ENCODE measurements around the gene PCSK4. TPM values are rescaled to one million over a fixed set of nuclear protein-coding genes. Genes with fewer than 3 reads are reported as not detected.

Gene PCSK4
- total RNA-seq, 1 experiment from 2014 or later = 0.34 TPM

DNA sequence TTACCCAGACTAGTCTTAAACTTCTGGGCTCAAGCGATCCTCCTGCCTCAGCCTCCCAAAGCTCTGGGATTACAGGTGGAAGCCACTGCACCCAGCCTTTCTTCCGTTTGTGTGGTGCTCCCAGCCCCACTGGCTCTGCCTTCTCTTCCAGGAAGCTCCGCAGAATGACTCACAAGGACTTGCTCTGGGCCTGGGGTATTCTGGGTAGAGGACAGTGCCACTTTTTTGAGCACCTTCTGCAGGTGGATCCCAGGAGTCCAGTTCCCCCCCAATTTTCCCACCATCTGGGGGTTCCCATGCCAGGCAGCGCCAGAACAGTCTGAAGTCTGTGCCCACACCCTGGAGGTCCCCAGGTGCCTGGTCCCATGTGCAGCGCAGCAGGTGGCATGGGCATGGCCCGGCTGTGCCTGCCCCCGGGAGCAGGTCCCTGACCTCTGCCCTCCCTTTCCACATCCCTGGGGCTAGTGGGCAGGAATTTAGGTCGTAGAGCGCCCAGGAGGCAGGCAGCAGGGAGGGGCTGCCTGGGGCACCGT, 2.4 kb upstream of the PCSK4 start:
- Histone ChIP-seq H3K27ac (no peak overlapping the region), H3K4me1 (replicated peaks) (peaks cover 16% of the 10 kb centered on the region), H3K9me3 (replicated peaks) (peaks cover 6% of the 10 kb centered on the region; the same call in 1 of the 2 replicates), H3K36me3 (no peaks in the 10 kb centered on the region; the same call in 1 of the 2 replicates), H3K27me3 (replicated peaks) (peaks cover 58% of the 10 kb centered on the region), H3K4me3 (no peak overlapping the region)
- DNase-seq (ENCODE audit: low read depth in 1 of 2, low spot score in 2 of 2) = no peak

DNA sequence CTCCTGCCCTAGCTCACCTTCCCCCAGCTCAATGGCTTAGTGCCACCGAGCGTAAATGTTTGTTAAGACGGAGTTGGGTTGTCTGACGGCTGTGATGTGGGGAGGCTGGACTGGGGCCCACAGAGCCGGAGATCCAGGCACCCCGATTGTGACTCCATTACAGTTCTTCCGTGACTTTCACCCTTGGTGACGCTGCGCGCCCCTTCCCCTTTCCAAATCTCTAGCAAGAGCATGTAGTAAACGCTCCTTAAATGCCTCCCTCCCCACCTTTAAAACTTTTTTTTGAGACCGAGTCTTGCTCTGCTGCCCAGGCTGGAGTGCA, 1.7 kb upstream of the PCSK4 start:
- DNase-seq (ENCODE audit: low read depth in 1 of 2, low spot score in 2 of 2) = no peak
- Histone ChIP-seq H3K4me1 (replicated peaks) (peaks cover 16% of the 10 kb centered on the region), H3K27ac (no peak overlapping the region), H3K27me3 (replicated peaks) (peaks cover 51% of the 10 kb centered on the region), H3K4me3 (no peak overlapping the region), H3K9me3 (replicated peaks) (peaks cover 6% of the 10 kb centered on the region; the same call in 1 of the 2 replicates), H3K36me3 (no peaks in the 10 kb centered on the region; the same call in 1 of the 2 replicates)

DNA sequence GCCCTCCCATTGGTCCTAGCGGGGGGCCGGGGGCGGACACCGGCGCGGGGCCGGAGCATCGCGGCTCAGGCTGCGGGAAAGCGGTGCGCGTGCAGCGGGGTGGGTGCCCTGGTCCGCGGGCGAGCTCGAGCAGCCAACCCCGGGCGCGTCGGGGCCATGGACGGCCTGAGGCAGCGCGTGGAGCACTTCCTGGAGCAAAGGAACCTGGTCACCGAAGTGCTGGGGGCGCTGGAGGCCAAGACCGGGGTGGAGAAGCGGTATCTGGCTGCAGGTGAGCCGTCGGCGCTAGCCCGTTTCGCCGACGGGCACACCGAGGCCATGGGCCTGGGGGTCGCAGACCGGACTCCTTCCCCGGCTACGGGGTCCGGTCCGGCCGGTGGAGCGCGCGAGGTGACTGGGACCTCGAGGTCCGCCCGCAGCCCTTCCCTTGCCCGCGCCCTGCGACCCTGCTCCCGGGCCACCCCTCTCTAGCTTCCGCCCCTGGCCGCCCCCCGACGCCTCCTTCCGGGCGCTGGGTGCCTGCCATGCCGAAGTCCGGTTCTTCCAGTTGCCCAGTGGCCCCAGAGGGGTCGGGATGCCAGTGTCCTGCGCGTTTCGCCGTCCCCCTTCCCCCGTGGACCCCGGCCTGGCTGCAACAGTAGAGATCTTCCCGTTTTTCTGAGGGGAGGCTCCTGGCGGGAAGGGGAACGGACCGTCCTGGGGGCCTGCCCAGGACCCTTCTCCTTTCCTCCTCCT, 1.1 kb upstream of the PCSK4 start, which contains the start of gene REEP6:
REEP6 (plus strand) TSS at position 68 of the 735 bp plus-strand sequence; CDS start at position 157, 89 bp downstream.
- H3K27me3 ChIP-seq (replicated peaks) = peaks cover 46% of the 10 kb centered on the region
- H3K4me1 ChIP-seq (replicated peaks) = peaks cover 16% of the 10 kb centered on the region
- H3K36me3 ChIP-seq = no peaks in the 10 kb centered on the region; the same call in 1 of the 2 replicates
- no peak for DNase-seq (ENCODE audit: low read depth in 1 of 2, low spot score in 2 of 2)
- H3K27ac ChIP-seq = no peak within 1 kb of the TSS
- H3K9me3 ChIP-seq (replicated peaks) = peaks cover 6% of the 10 kb centered on the region; the same call in 1 of the 2 replicates
- H3K4me3 ChIP-seq = peak within 1 kb of the TSS; percentile 44

DNA sequence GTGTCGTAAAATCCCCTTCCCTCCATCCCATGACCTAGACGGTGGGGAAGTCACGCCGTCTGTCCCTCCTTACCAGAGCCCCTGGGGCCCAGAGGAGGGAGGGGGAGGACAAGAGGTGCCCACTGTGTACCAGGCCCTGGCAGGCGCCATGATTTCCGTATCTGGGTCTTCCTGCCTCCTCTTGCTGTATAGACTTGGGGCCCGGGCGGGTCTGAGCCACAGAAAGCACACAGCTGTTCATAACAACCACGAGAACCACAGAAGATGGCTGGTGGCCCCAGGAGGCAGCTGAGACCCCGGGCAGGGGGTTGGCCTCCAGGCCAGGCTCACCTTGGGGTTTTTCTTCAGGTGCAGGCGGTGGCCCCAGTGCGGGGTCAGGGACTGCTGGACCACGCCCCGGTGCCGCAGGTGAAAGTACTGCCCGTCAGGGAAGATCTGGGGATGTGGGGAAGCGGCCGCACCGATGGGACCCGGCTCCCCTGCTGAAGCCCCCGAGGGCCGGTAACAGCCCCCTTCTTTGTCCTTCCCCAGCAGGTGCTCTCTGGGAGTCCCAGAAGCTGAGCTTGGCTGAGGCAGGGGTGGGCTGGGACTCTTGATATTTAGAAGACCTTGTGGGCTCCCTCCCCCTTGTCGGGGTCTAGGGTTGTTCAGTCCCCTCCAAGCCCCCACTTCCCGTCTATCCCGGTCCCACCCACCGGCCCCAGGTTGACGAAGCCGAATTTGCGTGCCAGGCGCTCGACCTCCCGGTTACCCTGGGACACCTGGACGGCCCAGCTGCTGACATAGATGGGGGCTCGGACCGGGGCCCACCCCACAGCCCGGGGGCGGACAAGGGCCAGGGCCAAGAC, 463 bp downstream of the PCSK4 start:
- Histone ChIP-seq H3K27ac (no peak overlapping the region), H3K9me3 (replicated peaks) (peaks cover 6% of the 10 kb centered on the region; the same call in 1 of the 2 replicates), H3K4me3 (peak overlapping the region; percentile 44), H3K27me3 (replicated peaks) (peaks cover 33% of the 10 kb centered on the region), H3K36me3 (no peaks in the 10 kb centered on the region; the same call in 1 of the 2 replicates), H3K4me1 (replicated peaks) (peaks cover 16% of the 10 kb centered on the region)
- DNase-seq (ENCODE audit: low read depth in 1 of 2, low spot score in 2 of 2) = no peak

DNA sequence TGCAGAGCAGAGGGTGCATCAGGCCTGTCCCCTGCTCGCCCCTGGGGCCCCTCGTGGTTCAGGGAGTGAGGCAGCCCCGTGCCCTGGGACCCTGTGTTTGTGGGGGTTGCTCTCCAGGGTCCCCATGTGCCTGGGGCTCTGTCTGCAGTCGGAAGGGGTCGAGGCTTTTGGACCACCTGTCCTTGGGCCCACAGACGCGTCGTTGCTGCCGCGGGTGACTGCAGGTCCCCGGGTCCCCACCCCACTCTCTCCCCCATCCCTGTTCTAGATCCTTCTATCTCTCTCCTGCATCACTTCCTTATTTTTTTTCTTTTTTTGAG, 1.9 kb downstream of the PCSK4 start:
- Histone ChIP-seq H3K27ac (no peak overlapping the region), H3K4me1 (replicated peaks) (peaks cover 16% of the 10 kb centered on the region), H3K27me3 (replicated peaks) (peaks cover 22% of the 10 kb centered on the region), H3K4me3 (no peak overlapping the region), H3K9me3 (replicated peaks) (peaks cover 6% of the 10 kb centered on the region; the same call in 1 of the 2 replicates), H3K36me3 (no peaks in the 10 kb centered on the region; the same call in 1 of the 2 replicates)
- DNase-seq (ENCODE audit: low read depth in 1 of 2, low spot score in 2 of 2) = no peak

DNA sequence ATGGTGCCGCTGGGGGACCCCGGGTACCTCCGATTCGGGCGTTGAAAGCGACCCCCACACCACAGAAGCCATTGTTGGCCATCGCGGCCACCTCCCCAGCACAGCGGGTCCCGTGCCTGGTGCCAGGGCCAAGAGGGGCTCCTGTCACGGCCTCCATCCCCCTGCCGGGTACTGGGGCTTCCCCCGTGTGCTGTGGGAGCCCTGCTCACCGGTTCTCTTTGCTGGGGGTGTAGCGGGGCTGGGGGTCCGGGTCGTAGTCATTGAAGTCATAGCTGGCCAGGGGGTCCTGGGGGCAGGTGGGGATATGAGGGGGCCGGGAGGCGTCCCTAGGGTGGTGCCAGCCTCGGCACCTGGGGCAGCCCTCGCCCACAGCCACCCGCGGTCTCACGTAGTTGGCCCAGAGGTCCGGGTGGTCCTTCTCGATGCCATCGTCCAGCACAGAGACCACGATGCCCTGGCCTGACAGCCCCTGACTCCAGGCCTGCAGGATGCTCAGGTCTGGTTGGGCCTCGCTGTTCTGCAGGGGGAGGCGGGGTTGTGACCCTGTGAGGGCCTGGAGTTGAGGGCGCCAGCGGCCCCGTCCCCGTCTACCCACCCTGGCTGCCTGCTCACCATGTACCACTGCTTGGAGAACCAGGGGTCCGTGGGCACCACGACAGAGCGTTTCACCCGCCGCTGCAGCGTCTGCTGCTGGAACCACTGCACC, 2.4 kb downstream of the PCSK4 start:
- no peak for DNase-seq (ENCODE audit: low read depth in 1 of 2, low spot score in 2 of 2)
- H3K36me3 ChIP-seq = no peaks in the 10 kb centered on the region; the same call in 1 of the 2 replicates
- peaks cover 6% of the 10 kb centered on the region; the same call in 1 of the 2 replicates for H3K9me3 ChIP-seq (replicated peaks)
- no peak overlapping the region for H3K27ac ChIP-seq
- no peak overlapping the region for H3K4me3 ChIP-seq
- peaks cover 17% of the 10 kb centered on the region for H3K27me3 ChIP-seq (replicated peaks)
- peaks cover 16% of the 10 kb centered on the region for H3K4me1 ChIP-seq (replicated peaks)

DNA sequence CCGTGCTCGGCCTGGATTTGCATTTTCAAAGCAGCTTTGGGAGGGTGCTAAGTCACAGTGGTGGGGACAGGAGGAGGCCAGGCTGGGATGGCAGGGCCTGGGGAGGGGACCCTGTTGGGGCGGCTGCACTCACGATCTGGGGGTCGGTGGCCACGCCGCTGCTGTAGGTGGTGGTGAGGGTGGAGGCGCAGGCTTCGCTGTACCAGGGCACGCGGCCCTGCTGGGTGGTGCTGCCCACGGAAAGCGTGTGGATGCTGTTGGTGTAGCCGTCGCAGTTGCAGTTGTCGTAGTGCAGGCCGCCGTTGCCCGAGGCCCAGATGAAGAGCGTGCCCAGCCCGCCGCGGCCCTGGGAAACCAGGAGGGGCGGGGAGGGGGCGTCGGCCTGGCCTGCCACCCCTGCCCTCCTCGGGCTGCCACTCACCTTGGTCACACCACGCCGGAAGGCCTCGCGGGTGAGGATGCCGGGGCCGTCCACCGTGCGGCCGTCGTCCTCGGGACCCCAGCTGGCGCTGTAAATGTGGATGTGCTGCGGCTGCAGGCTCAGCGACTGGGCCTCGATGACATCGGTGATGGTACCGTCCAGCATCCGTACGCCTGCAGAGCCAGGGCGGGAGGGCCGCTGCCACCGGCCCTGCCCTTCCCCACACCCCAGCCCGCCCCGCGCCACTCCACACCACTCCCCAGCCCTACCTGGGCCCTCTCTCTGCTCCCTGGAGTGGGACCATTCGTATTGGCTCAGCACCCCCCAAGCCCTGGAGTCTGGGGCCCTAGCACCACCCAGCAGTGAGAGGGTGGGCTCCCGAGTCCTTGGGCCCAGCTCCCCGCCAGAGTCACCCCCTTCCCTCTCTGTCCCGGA, 3.2 kb downstream of the PCSK4 start:
- Histone ChIP-seq H3K27ac (no peak overlapping the region), H3K4me3 (no peak overlapping the region), H3K4me1 (replicated peaks) (peaks cover 16% of the 10 kb centered on the region), H3K9me3 (replicated peaks) (peaks cover 6% of the 10 kb centered on the region; the same call in 1 of the 2 replicates), H3K36me3 (no peaks in the 10 kb centered on the region; the same call in 1 of the 2 replicates), H3K27me3 (replicated peaks) (peaks cover 9% of the 10 kb centered on the region)
- no peak for DNase-seq (ENCODE audit: low read depth in 1 of 2, low spot score in 2 of 2)

DNA sequence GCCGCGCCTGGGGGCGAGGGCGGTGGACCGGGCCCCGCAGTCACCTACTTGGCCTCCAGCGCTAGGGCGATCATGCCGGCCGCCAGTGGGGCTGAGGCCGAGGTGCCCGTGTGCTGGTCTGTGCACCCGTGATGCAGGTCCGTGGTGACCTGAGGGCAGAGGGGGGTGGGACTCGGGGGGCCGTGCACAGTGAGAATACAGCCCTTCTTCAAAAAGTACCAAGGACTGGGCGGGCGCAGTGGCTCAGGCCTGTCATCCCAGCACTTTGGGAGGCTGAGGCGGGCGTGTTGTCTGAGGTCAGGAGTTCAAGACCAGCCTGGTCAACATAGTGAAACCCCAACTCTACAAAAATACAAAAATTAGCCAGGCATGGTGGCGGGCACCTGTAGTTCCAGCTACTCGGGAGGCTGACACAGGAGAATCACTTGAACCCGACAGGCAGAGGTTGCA, 6.1 kb downstream of the PCSK4 start:
- DNase-seq (ENCODE audit: low read depth in 1 of 2, low spot score in 2 of 2) = no peak
- no peak overlapping the region for H3K27ac ChIP-seq
- no peak overlapping the region for H3K4me3 ChIP-seq
- peaks cover 5% of the 10 kb centered on the region; the same call in 1 of the 2 replicates for H3K4me1 ChIP-seq (replicated peaks)
- no peaks in the 10 kb centered on the region for H3K9me3 ChIP-seq (replicated peaks)
- H3K27me3 ChIP-seq (replicated peaks) = no peaks in the 10 kb centered on the region
- no peaks in the 10 kb centered on the region for H3K36me3 ChIP-seq

DNA sequence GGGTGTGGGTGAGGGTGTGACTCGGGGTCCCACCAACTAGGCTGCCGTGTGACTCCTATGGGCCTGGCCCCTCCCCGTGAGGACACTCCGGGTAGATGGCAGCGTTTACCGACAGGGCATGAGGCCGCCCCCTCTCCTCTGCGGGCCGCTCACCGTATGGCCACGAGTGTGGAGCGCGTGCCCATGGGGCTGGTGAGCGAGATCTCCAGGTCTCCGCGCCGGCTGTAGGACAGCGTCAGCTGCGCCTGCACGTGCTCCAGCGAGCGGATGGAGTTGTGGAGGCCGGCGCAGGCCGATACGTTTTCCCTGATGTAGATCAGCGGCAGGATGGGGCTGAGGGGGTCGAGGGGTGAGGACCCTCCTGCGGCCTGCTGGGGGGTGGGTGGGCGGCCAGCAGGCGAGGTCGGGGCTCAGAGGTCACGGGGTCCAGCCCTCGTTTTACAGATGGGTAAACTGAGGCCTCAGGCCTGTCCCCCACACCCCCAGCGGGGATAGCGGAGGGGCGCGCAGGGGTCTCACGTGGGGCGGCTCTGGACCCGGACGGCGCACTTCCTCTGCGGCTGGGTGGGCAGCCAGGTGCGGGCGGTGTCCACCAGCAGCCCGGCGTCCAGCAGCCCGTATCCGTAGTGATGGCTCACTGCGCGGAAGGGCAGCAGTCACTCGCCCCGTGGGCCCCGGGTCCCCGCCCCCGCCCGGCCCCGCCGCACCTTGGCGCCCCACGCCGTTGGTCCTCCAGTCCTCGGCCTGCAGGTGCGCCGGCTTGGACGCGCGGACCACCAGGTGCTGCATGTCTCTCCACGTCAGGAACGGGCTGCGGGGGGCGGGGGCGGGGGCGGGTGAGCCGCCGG, 6.8 kb downstream of the PCSK4 start:
- Histone ChIP-seq H3K4me3 (no peak overlapping the region), H3K4me1 (replicated peaks) (peaks cover 6% of the 10 kb centered on the region), H3K27ac (no peak overlapping the region), H3K27me3 (replicated peaks) (no peaks in the 10 kb centered on the region), H3K36me3 (no peaks in the 10 kb centered on the region), H3K9me3 (replicated peaks) (no peaks in the 10 kb centered on the region)
- DNase-seq (ENCODE audit: low read depth in 1 of 2, low spot score in 2 of 2) = no peak

DNA sequence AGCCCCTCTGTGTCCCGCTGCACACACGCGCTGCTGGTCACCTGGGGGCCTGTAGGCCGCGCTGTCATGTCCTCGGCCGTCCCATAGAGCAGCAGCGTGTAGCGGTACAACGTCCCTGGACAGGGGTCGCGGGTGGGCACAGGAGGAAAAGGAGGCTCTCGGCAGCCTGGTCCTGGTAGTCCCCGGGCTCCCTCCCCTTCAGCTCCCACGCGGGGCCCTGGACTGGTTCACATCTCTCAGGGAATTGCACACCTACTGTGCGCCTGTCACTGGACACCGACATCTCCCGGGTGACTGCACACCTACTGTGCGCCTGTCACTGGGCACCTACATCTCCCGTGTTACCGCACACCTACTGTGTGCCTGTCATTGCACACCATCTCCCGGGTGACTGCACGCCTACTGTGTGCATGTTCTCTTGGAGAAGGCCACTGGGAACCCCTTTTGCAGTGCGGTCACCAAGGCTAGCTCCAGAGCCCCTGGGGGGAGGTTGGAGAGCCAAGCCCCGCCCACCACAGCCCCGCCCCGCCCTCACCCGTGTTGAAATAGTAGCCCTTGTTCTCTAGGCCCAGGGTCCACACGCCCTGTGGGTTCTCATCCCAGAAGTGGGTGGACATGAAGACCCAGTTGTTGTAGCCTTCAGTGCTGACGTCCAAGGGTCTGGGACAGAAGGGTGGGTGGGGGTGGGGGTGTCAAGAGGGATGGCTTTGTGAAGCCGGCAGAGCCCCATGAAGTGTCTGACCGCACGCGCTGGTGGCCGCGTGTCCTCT, 7.6 kb downstream of the PCSK4 start:
- peaks cover 12% of the 10 kb centered on the region for H3K4me1 ChIP-seq (replicated peaks)
- no peaks in the 10 kb centered on the region for H3K9me3 ChIP-seq (replicated peaks)
- no peak for DNase-seq (ENCODE audit: low read depth in 1 of 2, low spot score in 2 of 2)
- H3K27ac ChIP-seq = no peak overlapping the region
- H3K27me3 ChIP-seq (replicated peaks) = no peaks in the 10 kb centered on the region
- H3K4me3 ChIP-seq = no peak overlapping the region
- 0 out of 2 replicates have a peak, but pooled peaks cover under 1% of the 10 kb centered on the region for H3K36me3 ChIP-seq

DNA sequence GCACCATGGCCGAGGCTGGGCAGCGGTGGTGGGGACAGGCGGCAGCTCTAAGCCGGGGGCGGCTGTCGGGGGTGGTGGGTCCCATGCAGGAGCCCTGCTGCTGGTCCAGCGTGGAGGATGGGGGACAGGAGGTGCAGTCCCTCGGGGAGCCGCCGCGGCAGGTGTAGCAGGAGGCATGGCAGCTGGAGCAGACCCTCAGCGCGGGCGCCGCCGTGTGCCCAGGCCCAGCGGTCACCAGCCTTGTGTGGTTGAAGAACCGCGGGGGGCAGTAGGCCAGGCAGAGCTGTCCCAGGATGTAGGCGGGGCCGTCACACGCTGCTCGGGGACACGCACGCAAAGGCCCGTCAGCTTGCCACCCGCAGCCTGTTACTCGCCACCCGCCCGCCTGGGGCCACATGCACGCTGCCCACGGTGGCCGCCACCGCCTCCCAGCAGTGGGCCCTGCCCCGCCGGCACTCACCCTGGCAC, 8.2 kb downstream of the PCSK4 start:
- no peak for DNase-seq (ENCODE audit: low read depth in 1 of 2, low spot score in 2 of 2)
- Histone ChIP-seq H3K36me3 (peaks cover 5% of the 10 kb centered on the region; the same call in 1 of the 2 replicates), H3K27me3 (replicated peaks) (no peaks in the 10 kb centered on the region), H3K27ac (no peak overlapping the region), H3K4me3 (no peak overlapping the region), H3K9me3 (replicated peaks) (no peaks in the 10 kb centered on the region), H3K4me1 (replicated peaks) (peaks cover 12% of the 10 kb centered on the region)

Data from SJSA1 (cell line).